Stimulated activated memory B cell treated with anti-CD40 and anti-IgM and Interleukin-4, amounts not matched to agents 10 μg/mL and 1 μg/mL and 100 μg/mL, for 72 hours (primary cell): ENCODE data around the gene KCNAB2.
"Not testable (repeated sequence)": the region's sequence is repeated elsewhere in the genome, so short reads cannot be mapped to it uniquely, and the experiment has no call there.

Experiments used
- ATAC-seq: fragments of 150-1000 bp; cut with Tn5 transposase; 2 replicates; pipeline ENCODE4 v1.10.0; 2021
- H3K27ac Mint-ChIP-seq: one replicate; pipeline ENCODE4 v1.8.0; 2022; ENCODE audit warnings: mild to moderate bottlenecking, mixed read lengths
- H3K27me3 Mint-ChIP-seq: one replicate; pipeline ENCODE4 v1.8.0; 2022; ENCODE audit warnings: mixed read lengths
- H3K36me3 Mint-ChIP-seq: one replicate; pipeline ENCODE4 v1.8.0; 2022; ENCODE audit warnings: mixed read lengths
- H3K4me1 Mint-ChIP-seq: one replicate; pipeline ENCODE4 v1.8.0; 2022; ENCODE audit warnings: mixed read lengths
- H3K4me3 Mint-ChIP-seq: one replicate; pipeline ENCODE4 v1.8.0; 2022; ENCODE audit warnings: mild to moderate bottlenecking, moderate library complexity, mixed read lengths
- H3K9me3 Mint-ChIP-seq: one replicate; pipeline ENCODE4 v1.8.0; 2022; ENCODE audit warnings: mixed read lengths

Gene KCNAB2

GRCh38 chr1:6052543-6053205 lies 7.0 kb downstream of the KCNAB2 start:
- Mint-ChIP-seq H3K27me3 (no peaks in the 10 kb centered on the region), H3K9me3 (no peaks in the 10 kb centered on the region), H3K27ac (no peak overlapping the region), H3K4me3 (no peak overlapping the region), H3K4me1 (peaks cover 22% of the 10 kb centered on the region), H3K36me3 (peaks cover 69% of the 10 kb centered on the region)
- ATAC-seq = no peak

DNA sequence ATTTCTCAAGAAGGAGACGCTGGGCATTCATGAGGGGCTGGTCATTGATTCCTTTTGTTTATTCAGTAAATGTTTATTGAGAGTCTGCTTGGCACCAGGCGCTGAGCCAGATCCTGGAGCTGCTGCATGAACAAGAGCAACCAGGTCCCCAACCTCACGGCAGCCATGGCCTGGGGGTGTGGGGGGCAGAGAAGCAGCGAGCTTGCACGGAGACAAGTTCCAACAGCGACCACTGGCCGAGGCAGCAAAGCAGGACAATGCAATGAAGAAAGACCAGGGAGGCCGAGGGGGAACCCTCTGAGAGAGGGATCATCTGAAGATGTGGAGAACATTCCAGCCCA lies 7.5 kb downstream of the KCNAB2 start:
- Mint-ChIP-seq H3K4me1 (peaks cover 22% of the 10 kb centered on the region), H3K4me3 (no peak overlapping the region), H3K36me3 (peaks cover 68% of the 10 kb centered on the region), H3K9me3 (no peaks in the 10 kb centered on the region), H3K27me3 (no peaks in the 10 kb centered on the region), H3K27ac (no peak overlapping the region)
- ATAC-seq = no peak

DNA sequence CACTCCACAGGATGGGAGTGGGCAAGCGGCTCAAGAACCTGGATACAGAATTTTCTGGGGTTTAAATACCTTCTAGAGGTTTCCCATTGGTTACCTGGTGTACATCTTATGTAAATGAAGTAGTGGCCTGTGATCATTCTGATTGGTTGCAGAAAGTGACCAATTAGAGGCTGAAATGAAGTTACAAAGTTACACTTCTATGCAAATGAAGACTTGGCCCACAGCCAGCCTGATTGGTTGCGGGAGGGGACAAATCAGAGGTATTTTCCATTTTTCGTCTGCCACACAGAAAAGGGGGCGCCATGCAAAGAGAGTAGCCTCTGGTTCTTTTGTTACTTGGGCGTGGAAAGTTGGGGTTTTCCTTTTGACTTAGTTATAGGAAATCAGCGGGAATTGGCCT lies 8.9 kb downstream of the KCNAB2 start:
- ATAC-seq = no peak
- peaks cover 56% of the 10 kb centered on the region for H3K36me3 Mint-ChIP-seq
- H3K4me3 Mint-ChIP-seq = no peak overlapping the region
- no peaks in the 10 kb centered on the region for H3K9me3 Mint-ChIP-seq
- no peaks in the 10 kb centered on the region for H3K27me3 Mint-ChIP-seq
- H3K4me1 Mint-ChIP-seq = peaks cover 16% of the 10 kb centered on the region
- H3K27ac Mint-ChIP-seq = no peak overlapping the region

- no peak for ATAC-seq
- Mint-ChIP-seq H3K9me3 (no peaks in the 10 kb centered on the region), H3K27me3 (no peaks in the 10 kb centered on the region), H3K4me1 (peaks cover 16% of the 10 kb centered on the region), H3K4me3 (no peak overlapping the region), H3K36me3 (peaks cover 50% of the 10 kb centered on the region), H3K27ac (no peak overlapping the region)
These were observed 10.9 kb downstream of the KCNAB2 start for GRCh38 chr1:6056572-6056948.

- no peak for ATAC-seq
- no peak overlapping the region for H3K4me3 Mint-ChIP-seq
- peaks cover 46% of the 10 kb centered on the region for H3K36me3 Mint-ChIP-seq
- no peaks in the 10 kb centered on the region for H3K27me3 Mint-ChIP-seq
- H3K9me3 Mint-ChIP-seq = no peaks in the 10 kb centered on the region
- peaks cover 16% of the 10 kb centered on the region for H3K4me1 Mint-ChIP-seq
- H3K27ac Mint-ChIP-seq = no peak overlapping the region
These were observed 11.6 kb downstream of the KCNAB2 start for GRCh38 chr1:6057170-6057845.

DNA sequence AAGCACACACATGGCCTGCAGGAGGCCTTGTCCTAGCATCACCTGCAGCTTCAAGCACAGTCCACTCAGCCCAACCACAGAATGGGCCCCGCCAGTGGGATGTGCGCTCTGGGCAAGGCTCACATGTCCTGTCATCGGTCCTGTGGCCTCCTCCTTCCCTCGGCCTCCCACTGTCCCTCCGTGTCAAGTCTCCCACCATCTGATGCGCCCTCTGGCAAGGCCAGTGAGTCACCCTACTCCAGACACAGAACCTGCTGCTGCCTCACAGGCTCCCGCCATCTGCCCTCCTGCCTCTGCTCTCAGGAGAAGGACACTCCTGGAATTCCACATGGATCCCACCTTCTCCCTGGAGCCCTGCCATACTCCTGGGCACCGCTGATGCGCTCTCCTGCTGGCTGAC lies 14.2 kb downstream of the KCNAB2 start:
- H3K27me3 Mint-ChIP-seq = no peaks in the 10 kb centered on the region
- H3K4me1 Mint-ChIP-seq = peaks cover 10% of the 10 kb centered on the region
- no peak overlapping the region for H3K27ac Mint-ChIP-seq
- H3K9me3 Mint-ChIP-seq = no peaks in the 10 kb centered on the region
- ATAC-seq = no peak
- H3K36me3 Mint-ChIP-seq = peaks cover 38% of the 10 kb centered on the region
- no peak overlapping the region for H3K4me3 Mint-ChIP-seq

- Mint-ChIP-seq H3K4me1 (peaks cover 7% of the 10 kb centered on the region), H3K36me3 (peaks cover 38% of the 10 kb centered on the region), H3K4me3 (no peak overlapping the region), H3K27ac (no peak overlapping the region), H3K27me3 (no peaks in the 10 kb centered on the region), H3K9me3 (no peaks in the 10 kb centered on the region)
- ATAC-seq = no peak
These were observed 17.0 kb downstream of the KCNAB2 start for GRCh38 chr1:6062670-6063069.

- ATAC-seq, H3K4me1 Mint-ChIP-seq, H3K27ac Mint-ChIP-seq: not testable (repeated sequence)
These were observed 17.9 kb downstream of the KCNAB2 start for GRCh38 chr1:6063532-6064053.

GRCh38 chr1:6065093-6065858 lies 19.6 kb downstream of the KCNAB2 start:
- Mint-ChIP-seq H3K4me1 (peaks cover 7% of the 10 kb centered on the region), H3K9me3 (no peaks in the 10 kb centered on the region), H3K27me3 (no peaks in the 10 kb centered on the region), H3K27ac (no peak overlapping the region), H3K4me3 (no peak overlapping the region), H3K36me3 (peaks cover 30% of the 10 kb centered on the region)
- ATAC-seq = no peak

More at GRCh38 chr1:6063532-6064053, 17.9 kb downstream of the KCNAB2 start:
- peaks cover 35% of the 10 kb centered on the region for H3K36me3 Mint-ChIP-seq
- H3K27me3 Mint-ChIP-seq, H3K9me3 Mint-ChIP-seq, H3K4me3 Mint-ChIP-seq: not testable (repeated sequence)

DNA sequence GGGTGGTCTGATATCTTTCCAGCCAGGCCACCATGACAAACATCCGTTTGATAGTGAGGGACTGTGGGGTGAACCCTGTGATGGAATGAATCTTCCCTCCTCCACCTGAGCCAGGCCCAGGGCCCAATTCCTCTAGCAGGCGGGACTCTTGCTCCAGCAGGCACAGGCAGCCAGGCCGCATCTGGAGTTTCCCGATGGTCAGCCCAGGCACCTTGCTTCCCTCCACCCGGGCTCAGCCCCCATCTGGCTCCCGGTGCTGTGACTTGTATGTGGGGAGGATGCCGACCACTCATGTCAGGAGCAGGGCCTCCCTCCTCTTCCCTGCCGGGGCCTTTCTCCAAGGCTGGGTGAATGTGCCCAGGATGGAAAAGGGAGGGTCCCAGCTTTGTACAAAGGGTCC lies 21.0 kb downstream of the KCNAB2 start:
- ATAC-seq = no peak
- peaks cover 7% of the 10 kb centered on the region for H3K4me1 Mint-ChIP-seq
- H3K9me3 Mint-ChIP-seq = no peaks in the 10 kb centered on the region
- no peaks in the 10 kb centered on the region for H3K27me3 Mint-ChIP-seq
- H3K4me3 Mint-ChIP-seq = no peak overlapping the region
- H3K27ac Mint-ChIP-seq = no peak overlapping the region
- peaks cover 27% of the 10 kb centered on the region for H3K36me3 Mint-ChIP-seq

DNA sequence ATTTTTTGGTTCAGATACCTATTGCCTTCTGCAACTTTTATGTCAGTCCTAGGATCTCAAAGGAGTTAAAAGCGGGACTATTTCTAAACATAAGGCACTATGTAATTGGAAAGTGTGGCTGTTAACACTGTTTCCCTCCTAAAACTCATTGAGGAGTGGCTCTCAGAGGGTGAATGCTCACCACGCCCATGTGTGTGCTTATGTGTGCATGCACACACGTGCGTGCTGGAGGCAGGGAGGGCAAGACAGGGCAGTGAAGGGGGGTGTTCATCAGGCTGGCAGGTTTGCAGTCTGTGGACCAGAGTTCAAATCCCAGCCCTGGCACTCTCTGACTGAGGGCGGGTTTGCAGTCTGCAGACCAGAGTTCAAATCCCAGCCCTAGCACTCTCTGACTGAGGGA lies 22.4 kb downstream of the KCNAB2 start:
- peaks cover 7% of the 10 kb centered on the region for H3K4me1 Mint-ChIP-seq
- no peak overlapping the region for H3K4me3 Mint-ChIP-seq
- peaks cover 22% of the 10 kb centered on the region for H3K36me3 Mint-ChIP-seq
- no peaks in the 10 kb centered on the region for H3K9me3 Mint-ChIP-seq
- no peak for ATAC-seq
- H3K27me3 Mint-ChIP-seq = no peaks in the 10 kb centered on the region
- H3K27ac Mint-ChIP-seq = no peak overlapping the region

- no peak overlapping the region for H3K27ac Mint-ChIP-seq
- peaks cover 16% of the 10 kb centered on the region for H3K36me3 Mint-ChIP-seq
- peaks cover 7% of the 10 kb centered on the region for H3K4me1 Mint-ChIP-seq
- H3K9me3 Mint-ChIP-seq = no peaks in the 10 kb centered on the region
- ATAC-seq = no peak
- no peaks in the 10 kb centered on the region for H3K27me3 Mint-ChIP-seq
- H3K4me3 Mint-ChIP-seq = no peak overlapping the region
These were observed 23.2 kb downstream of the KCNAB2 start for GRCh38 chr1:6068932-6069331.

- Mint-ChIP-seq H3K4me1 (peaks cover 7% of the 10 kb centered on the region), H3K27me3 (no peaks in the 10 kb centered on the region), H3K4me3 (no peak overlapping the region), H3K36me3 (peaks cover 14% of the 10 kb centered on the region), H3K9me3 (no peaks in the 10 kb centered on the region), H3K27ac (no peak overlapping the region)
- no peak for ATAC-seq
These were observed 23.9 kb downstream of the KCNAB2 start for GRCh38 chr1:6069573-6069972.

DNA sequence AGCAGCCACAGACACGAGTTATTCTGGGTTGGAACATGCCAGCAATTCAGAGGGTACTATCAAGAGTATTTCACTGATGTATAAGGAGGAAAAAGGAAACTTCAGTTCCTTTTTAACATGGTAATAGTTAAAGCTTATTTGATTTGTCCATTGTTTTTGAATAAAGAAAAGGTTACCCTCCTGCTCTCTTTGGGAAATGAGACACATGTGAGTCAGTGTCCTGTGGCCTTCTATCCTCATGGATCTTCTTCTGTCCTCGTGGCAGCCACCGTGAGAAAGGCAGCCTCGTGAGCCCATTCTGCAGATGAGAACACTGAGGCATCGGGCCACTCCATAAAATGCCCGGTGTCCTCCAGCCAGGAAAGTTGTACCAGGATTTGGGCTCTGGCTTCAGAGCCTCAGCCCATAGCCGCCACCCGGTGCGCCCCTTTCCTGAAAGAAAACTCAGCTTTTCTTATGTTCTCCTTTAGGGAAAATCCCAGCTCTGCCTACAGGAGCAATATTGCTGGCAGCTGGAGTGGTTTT lies 24.8 kb downstream of the KCNAB2 start:
- Mint-ChIP-seq H3K27me3 (no peaks in the 10 kb centered on the region), H3K27ac (no peak overlapping the region), H3K9me3 (no peaks in the 10 kb centered on the region), H3K4me1 (peaks cover 7% of the 10 kb centered on the region), H3K4me3 (no peak overlapping the region), H3K36me3 (peaks cover 14% of the 10 kb centered on the region)
- no peak for ATAC-seq

GRCh38 chr1:6071219-6071618 lies 25.5 kb downstream of the KCNAB2 start:
- Mint-ChIP-seq H3K36me3 (peaks cover 19% of the 10 kb centered on the region), H3K4me1 (peaks cover 6% of the 10 kb centered on the region), H3K9me3 (no peaks in the 10 kb centered on the region), H3K27ac (no peak overlapping the region), H3K27me3 (no peaks in the 10 kb centered on the region), H3K4me3 (no peak overlapping the region)
- ATAC-seq = no peak
